Subcutaneous adipose tissue (tissue), 4 donors: ENCODE results near the gene CCDC149. TPM values are rescaled to one million over a fixed set of nuclear protein-coding genes. Genes with fewer than 3 reads are reported as not detected.

ENCODE experiments used
- CTCF ChIP-seq: fragments of 450-650 bp; IDR thresholded peaks from one replicate; pipeline ENCODE4 v1.5.1; 2016; ENCODE audit warnings: low read depth, mild to moderate bottlenecking, control low read depth, antibody characterized with exemption, moderate library complexity
- small RNA-seq: library from RNA; depleted of rRNA; stranded (forward); fragments of <200 nt; gene quantifications from one replicate; pipeline ENCODE3, GENCODE V24; 2016
- total RNA-seq, 4 donors: library from RNA; depleted of rRNA; stranded (reverse); fragments of >200 nt; gene quantifications; one replicate each; pipeline ENCODE4 v1.1.0, GENCODE V29; 2016

Gene CCDC149
- total RNA-seq, 4 donors from 2014 or later = 15.5 to 20.3 (median 18.0) TPM

- no peak for TF ChIP-seq CTCF
Observed at GRCh38 chr4:24763631-24764297, 149.1 kb downstream of the CCDC149 start.

Small RNA genes lying within 50 kb of the gene (small RNA-seq; reads per million reads assigned to genes)
- gene AC006390.1 = not detected

Other genes starting within 250 kb of the CCDC149 start
- 100 to 1,000 TPM in 3 of 4 donors, 10 to 100 TPM in 1; 86.4 to 211 (median 137) TPM for gene SOD3, start 117.5 kb downstream of the CCDC149 start, total RNA-seq
- gene LGI2, start 117.9 kb upstream of the CCDC149 start, total RNA-seq = 1 to 10 TPM; 1.7 to 4.4 (median 4.4) TPM
- gene SEPSECS, start 247.4 kb upstream of the CCDC149 start, total RNA-seq = 10 to 100 TPM; 10.9 to 14.7 (median 11.7) TPM